Ishikawa (cell line): ENCODE data around the gene NUP210.

Source experiments
- CREB1 ChIP-seq: IDR thresholded peaks from 2 replicates; pipeline ENCODE4 v1.6.1; 2012; ENCODE audit warnings: low read depth
- EGR1 ChIP-seq: IDR thresholded peaks from 2 replicates; pipeline ENCODE4 v1.6.1; 2012
- EP300 ChIP-seq: IDR thresholded peaks from 2 replicates; pipeline ENCODE4 v1.6.1; 2012; ENCODE audit warnings: borderline replicate concordance
- FOXM1 ChIP-seq: IDR thresholded peaks from 2 replicates; pipeline ENCODE4 v1.6.1; 2012; ENCODE audit warnings: low read depth, borderline replicate concordance
- NFIC ChIP-seq: IDR thresholded peaks from 2 replicates; pipeline ENCODE4 v1.6.1; 2012
- RAD21 ChIP-seq: IDR thresholded peaks from 2 replicates; pipeline ENCODE4 v1.6.1; 2012; ENCODE audit warnings: low read depth
- TAF1 ChIP-seq: IDR thresholded peaks from 2 replicates; pipeline ENCODE4 v1.6.1; 2012; ENCODE audit warnings: low read depth, mild to moderate bottlenecking
- YY1 ChIP-seq: IDR thresholded peaks from 2 replicates; pipeline ENCODE4 v1.6.1; 2012; ENCODE audit warnings: low read depth
- TF ChIP-seq, protein P1 (sequence below): IDR thresholded peaks from 2 replicates; pipeline ENCODE4 v1.6.1; 2012
- TF ChIP-seq, protein P2 (sequence below): IDR thresholded peaks from 2 replicates; pipeline ENCODE4 v1.6.1; 2012; ENCODE audit warnings: low read depth, mild to moderate bottlenecking

DNA sequence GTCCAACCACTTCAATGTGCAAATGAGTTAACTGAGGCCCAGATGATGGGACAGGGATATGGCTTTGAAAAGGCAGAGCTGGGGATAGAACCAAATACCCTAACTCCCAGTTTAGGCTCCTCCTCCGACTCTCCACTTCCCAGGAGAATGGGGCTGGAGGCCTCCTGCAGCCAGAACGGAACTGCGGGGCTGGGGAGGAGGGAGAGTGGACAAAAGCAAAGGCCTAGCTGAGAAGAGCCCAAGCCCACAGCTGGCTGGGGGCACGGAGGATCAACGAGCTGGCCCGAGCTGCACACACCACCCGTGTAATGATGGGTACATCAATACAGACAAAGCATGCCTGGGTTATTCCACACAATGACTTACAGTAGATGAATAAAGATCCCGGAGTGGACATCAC lies 74.8 kb downstream of the NUP210 start:
- TF ChIP-seq RAD21: no peak
- no peak for TF ChIP-seq FOXM1
- no peak for TF ChIP-seq EP300
- TF ChIP-seq, protein P1, sequence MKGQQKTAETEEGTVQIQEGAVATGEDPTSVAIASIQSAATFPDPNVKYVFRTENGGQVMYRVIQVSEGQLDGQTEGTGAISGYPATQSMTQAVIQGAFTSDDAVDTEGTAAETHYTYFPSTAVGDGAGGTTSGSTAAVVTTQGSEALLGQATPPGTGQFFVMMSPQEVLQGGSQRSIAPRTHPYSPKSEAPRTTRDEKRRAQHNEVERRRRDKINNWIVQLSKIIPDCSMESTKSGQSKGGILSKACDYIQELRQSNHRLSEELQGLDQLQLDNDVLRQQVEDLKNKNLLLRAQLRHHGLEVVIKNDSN: no peak
- no peak for TF ChIP-seq TAF1
- TF ChIP-seq, protein P2, sequence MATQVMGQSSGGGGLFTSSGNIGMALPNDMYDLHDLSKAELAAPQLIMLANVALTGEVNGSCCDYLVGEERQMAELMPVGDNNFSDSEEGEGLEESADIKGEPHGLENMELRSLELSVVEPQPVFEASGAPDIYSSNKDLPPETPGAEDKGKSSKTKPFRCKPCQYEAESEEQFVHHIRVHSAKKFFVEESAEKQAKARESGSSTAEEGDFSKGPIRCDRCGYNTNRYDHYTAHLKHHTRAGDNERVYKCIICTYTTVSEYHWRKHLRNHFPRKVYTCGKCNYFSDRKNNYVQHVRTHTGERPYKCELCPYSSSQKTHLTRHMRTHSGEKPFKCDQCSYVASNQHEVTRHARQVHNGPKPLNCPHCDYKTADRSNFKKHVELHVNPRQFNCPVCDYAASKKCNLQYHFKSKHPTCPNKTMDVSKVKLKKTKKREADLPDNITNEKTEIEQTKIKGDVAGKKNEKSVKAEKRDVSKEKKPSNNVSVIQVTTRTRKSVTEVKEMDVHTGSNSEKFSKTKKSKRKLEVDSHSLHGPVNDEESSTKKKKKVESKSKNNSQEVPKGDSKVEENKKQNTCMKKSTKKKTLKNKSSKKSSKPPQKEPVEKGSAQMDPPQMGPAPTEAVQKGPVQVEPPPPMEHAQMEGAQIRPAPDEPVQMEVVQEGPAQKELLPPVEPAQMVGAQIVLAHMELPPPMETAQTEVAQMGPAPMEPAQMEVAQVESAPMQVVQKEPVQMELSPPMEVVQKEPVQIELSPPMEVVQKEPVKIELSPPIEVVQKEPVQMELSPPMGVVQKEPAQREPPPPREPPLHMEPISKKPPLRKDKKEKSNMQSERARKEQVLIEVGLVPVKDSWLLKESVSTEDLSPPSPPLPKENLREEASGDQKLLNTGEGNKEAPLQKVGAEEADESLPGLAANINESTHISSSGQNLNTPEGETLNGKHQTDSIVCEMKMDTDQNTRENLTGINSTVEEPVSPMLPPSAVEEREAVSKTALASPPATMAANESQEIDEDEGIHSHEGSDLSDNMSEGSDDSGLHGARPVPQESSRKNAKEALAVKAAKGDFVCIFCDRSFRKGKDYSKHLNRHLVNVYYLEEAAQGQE: no peak
- TF ChIP-seq YY1: no peak
- no peak for TF ChIP-seq EGR1
- no peak for TF ChIP-seq CREB1
- no peak for TF ChIP-seq NFIC
